IMR-90 (cell line): ENCODE results near the gene AUTS2. TPM values are rescaled to one million over a fixed set of nuclear protein-coding genes. Genes with fewer than 3 reads are reported as not detected.

Source experiments
- ATAC-seq: fragments of 200-7000 bp; cut with Tn5 transposase; 2 replicates; pipeline ENCODE4 v1.9.1; 2020; ENCODE audit warnings: low read depth, mild to moderate bottlenecking, moderate library complexity
- BruUV-seq: library from RNA; stranded (reverse); fragments of 400-500 nt; replicated peaks from 2 replicates; lab custom pipeline; 2021; lab: Mats Ljungman, UMichigan
- CTCF ChIA-PET: fragments of 300-600 bp; formaldehyde crosslinking; extraction: SDS; loops from one replicate; lab custom pipeline; 2021; ENCODE audit warnings: antibody characterized with exemption; lab: Yijun Ruan, JAX
- POLR2A ChIA-PET: fragments of 300-600 bp; sonication (Branson Sonifier 250); formaldehyde crosslinking; loops from one replicate; lab custom pipeline; 2022; ENCODE audit warnings: antibody characterized with exemption; ENCODE audit not compliant: unreplicated experiment; lab: Charles Lee
- DNase-seq: peaks from one replicate; pipeline ENCODE4 v3.0.0; 2013
- H2AFZ ChIP-seq: replicated peaks from 2 replicates; pipeline ENCODE3; 2013; ENCODE audit warnings: low read length, mild to moderate bottlenecking; ENCODE audit not compliant: poor library complexity
- H2AK5ac ChIP-seq: 2 replicates; pipeline ENCODE4 v1.6.1; 2013; ENCODE audit warnings: low read depth, low read length, inconsistent platforms
- H2AK9ac ChIP-seq: replicated peaks from 2 replicates; pipeline ENCODE3; 2013; ENCODE audit warnings: mild to moderate bottlenecking, low read depth, low read length, moderate library complexity; ENCODE audit not compliant: poor library complexity
- H2BK120ac ChIP-seq: 2 replicates; pipeline ENCODE4 v1.6.1; 2013; ENCODE audit warnings: low read depth, low read length, inconsistent platforms
- H2BK15ac ChIP-seq: 3 replicates; pipeline ENCODE4 v1.6.1; 2013; ENCODE audit warnings: low read depth, low read length, inconsistent platforms
- H2BK20ac ChIP-seq: 2 replicates; pipeline ENCODE4 v1.6.1; 2013; ENCODE audit warnings: low read depth, mild to moderate bottlenecking, inconsistent platforms, low read length, moderate library complexity
- H2BK5ac ChIP-seq: 2 replicates; pipeline ENCODE4 v1.6.1; 2013; ENCODE audit warnings: mild to moderate bottlenecking, low read depth, low read length, inconsistent platforms; ENCODE audit not compliant: poor library complexity, severe bottlenecking
- H3K14ac ChIP-seq: replicated peaks from 2 replicates; pipeline ENCODE4 v1.6.1; 2013; ENCODE audit warnings: low read depth, low read length, inconsistent platforms
- H3K18ac ChIP-seq: 2 replicates; pipeline ENCODE4 v1.6.1; 2013; ENCODE audit warnings: low read depth, low read length, control low read depth
- H3K23ac ChIP-seq: 2 replicates; pipeline ENCODE4 v1.6.1; 2013; ENCODE audit warnings: low read depth, low read length, inconsistent platforms
- H3K27ac ChIP-seq: 2 replicates; pipeline ENCODE4 v1.5.1; 2013; ENCODE audit warnings: mild to moderate bottlenecking, control low read depth, low read length; ENCODE audit not compliant: insufficient read depth
- H3K27me3 ChIP-seq: 2 replicates; pipeline ENCODE4 v1.6.1; 2013; ENCODE audit warnings: low read length; ENCODE audit not compliant: control insufficient read depth, insufficient read depth
- H3K36me3 ChIP-seq: 2 replicates; pipeline ENCODE4 v1.6.1; 2013; ENCODE audit warnings: low read length, mixed read lengths; ENCODE audit not compliant: control insufficient read depth, insufficient read depth
- H3K4ac ChIP-seq: 2 replicates; pipeline ENCODE4 v1.6.1; 2013; ENCODE audit warnings: low read depth, low read length, inconsistent platforms
- H3K4me1 ChIP-seq: 2 replicates; pipeline ENCODE4 v1.6.1; 2013; ENCODE audit warnings: low read length, mixed read lengths; ENCODE audit not compliant: control insufficient read depth, insufficient read depth
- H3K4me2 ChIP-seq: 2 replicates; pipeline ENCODE4 v1.6.1; 2013; ENCODE audit warnings: low read depth, mild to moderate bottlenecking, control low read depth, low read length, moderate library complexity
- H3K4me3 ChIP-seq: 2 replicates; pipeline ENCODE4 v1.5.1; 2013; ENCODE audit warnings: low read depth, mild to moderate bottlenecking, control low read depth, low read length, moderate library complexity; ENCODE audit not compliant: insufficient read depth
- H3K56ac ChIP-seq: 2 replicates; pipeline ENCODE4 v1.6.1; 2013; ENCODE audit warnings: low read length, inconsistent platforms; ENCODE audit not compliant: insufficient read depth; ENCODE audit errors: extremely low read depth
- H3K79me1 ChIP-seq, 2 experiments: 2 replicates each; pipeline ENCODE4 v1.6.1; 2013; ENCODE audit warnings: low read length in 2 of 2, inconsistent platforms in 1 of 2, low read depth in 1 of 2
- H3K9ac ChIP-seq: 2 replicates; pipeline ENCODE4 v1.6.1; 2013; ENCODE audit warnings: low read depth, low read length, control low read depth
- H3K9me1 ChIP-seq: 2 replicates; pipeline ENCODE4 v1.6.1; 2013; ENCODE audit warnings: low read length, inconsistent platforms; ENCODE audit not compliant: insufficient read depth
- H3K9me3 ChIP-seq: 2 replicates; pipeline ENCODE4 v1.6.1; 2013; ENCODE audit warnings: low read length; ENCODE audit not compliant: control insufficient read depth, insufficient read depth
- H4K20me1 ChIP-seq: 2 replicates; pipeline ENCODE4 v1.6.1; 2013; ENCODE audit warnings: low read length, inconsistent platforms; ENCODE audit not compliant: insufficient read depth
- H4K5ac ChIP-seq: 2 replicates; pipeline ENCODE4 v1.6.1; 2013; ENCODE audit warnings: mild to moderate bottlenecking, low read depth, low read length, control low read depth
- H4K8ac ChIP-seq, 2 experiments: 2 replicates each; pipeline ENCODE4 v1.6.1; 2013; ENCODE audit warnings: low read depth in 2 of 2, low read length in 2 of 2, control low read depth in 1 of 2, inconsistent platforms in 1 of 2
- H4K91ac ChIP-seq: 2 replicates; pipeline ENCODE4 v1.6.1; 2013; ENCODE audit warnings: low read depth, low read length, inconsistent platforms; ENCODE audit not compliant: insufficient read depth
- BHLHE40 ChIP-seq: fragments of 150-350 bp; IDR thresholded peaks from 2 replicates; pipeline ENCODE4 v1.6.1; 2016; ENCODE audit warnings: mild to moderate bottlenecking, low read depth, low read length
- CEBPB ChIP-seq: IDR thresholded peaks from 2 replicates; pipeline ENCODE4 v1.6.1; 2012; ENCODE audit warnings: low read depth, low read length, improper control_type of control experiment
- CHD1 ChIP-seq: IDR thresholded peaks from 2 replicates; pipeline ENCODE4 v1.6.1; 2012; ENCODE audit warnings: low read depth, low read length, improper control_type of control experiment
- CTCF ChIP-seq: conservative IDR thresholded peaks from 2 replicates; pipeline ENCODE4 v1.5.1; 2012; ENCODE audit warnings: mild to moderate bottlenecking, low read depth, low read length, improper control_type of control experiment
- ELK1 ChIP-seq: fragments of 150-350 bp; IDR thresholded peaks from 2 replicates; pipeline ENCODE4 v1.6.1; 2016; ENCODE audit warnings: low read depth, mild to moderate bottlenecking, low read length, moderate library complexity, borderline replicate concordance
- FOS ChIP-seq: fragments of 150-350 bp; IDR thresholded peaks from 2 replicates; pipeline ENCODE4 v1.6.1; 2016; ENCODE audit warnings: low read depth, low read length
- MAFK ChIP-seq: IDR thresholded peaks from 2 replicates; pipeline ENCODE4 v1.6.1; 2012; ENCODE audit warnings: low read depth, low read length, improper control_type of control experiment
- MAZ ChIP-seq: IDR thresholded peaks from 2 replicates; pipeline ENCODE4 v1.6.1; 2012; ENCODE audit warnings: low read depth, mild to moderate bottlenecking, low read length, improper control_type of control experiment, moderate library complexity, borderline replicate concordance
- MXI1 ChIP-seq: IDR thresholded peaks from 2 replicates; pipeline ENCODE4 v1.6.1; 2012; ENCODE audit warnings: low read depth, mild to moderate bottlenecking, low read length, moderate library complexity, borderline replicate concordance
- NFE2L2 ChIP-seq: fragments of 150-350 bp; IDR thresholded peaks from 2 replicates; pipeline ENCODE4 v1.6.1; 2016; ENCODE audit warnings: low read depth, mild to moderate bottlenecking, low read length
- POLR2A ChIP-seq: IDR thresholded peaks from 2 replicates; pipeline ENCODE4 v1.6.1; 2012; ENCODE audit warnings: mild to moderate bottlenecking, low read depth, low read length
- RAD21 ChIP-seq: IDR thresholded peaks from 2 replicates; pipeline ENCODE4 v1.6.1; 2012; ENCODE audit warnings: low read length, improper control_type of control experiment
- RCOR1 ChIP-seq: IDR thresholded peaks from 2 replicates; pipeline ENCODE4 v1.6.1; 2012; ENCODE audit warnings: mild to moderate bottlenecking, low read length, improper control_type of control experiment; ENCODE audit not compliant: insufficient replicate concordance
- RFX5 ChIP-seq: IDR thresholded peaks from 2 replicates; pipeline ENCODE4 v1.8.0; 2012; ENCODE audit warnings: low read depth, mild to moderate bottlenecking, low read length, moderate library complexity
- SMC3 ChIP-seq: fragments of 150-350 bp; IDR thresholded peaks from 2 replicates; pipeline ENCODE4 v1.6.1; 2016; ENCODE audit warnings: low read depth, mild to moderate bottlenecking, antibody characterized with exemption, low read length, moderate library complexity
- USF2 ChIP-seq: fragments of 150-350 bp; IDR thresholded peaks from 2 replicates; pipeline ENCODE4 v1.6.1; 2017; ENCODE audit warnings: mild to moderate bottlenecking, antibody characterized with exemption, low read length, low read depth
- WGBS, 2 experiments: methylation state at CpG; one replicate each; pipeline versions ENCODE4 v1.1.5 to v1.1.7; 2013; ENCODE audit warnings: missing lambda C conversion rate in 2 of 2; ENCODE audit not compliant: insufficient read length in 1 of 2; ENCODE audit errors: extremely low coverage in 2 of 2; 5-methylcytosine and 5-hydroxymethylcytosine counted together
- dilution Hi-C: fragments of 300-500 bp; cut with HindIII; formaldehyde crosslinking; loops from one replicate; pipeline ENCODE4 v1.14.3; 2018; ENCODE audit warnings: low sequenced_read_pairs; ENCODE audit not compliant: unreplicated experiment
- in situ Hi-C: fragments of 300-500 bp; cut with MboI; formaldehyde crosslinking; loops from 3 replicates; pipeline ENCODE4 v1.14.3; 2019; ENCODE audit warnings: low sequenced_read_pairs, inconsistent platforms, mixed read lengths
- intact Hi-C: fragments of 100-400 bp; cut with micrococcal nuclease; formaldehyde crosslinking; loops from 2 replicates; pipeline ENCODE4 v1.10.0; 2022
- polyA plus RNA-seq, 3 experiments: library from polyadenylated mRNA; depleted of rRNA; stranded (reverse); fragments of >200 nt; gene quantifications; 2 replicates each; pipeline ENCODE4 v1.2.3, GENCODE V29; 2012; ENCODE audit warnings: low replicate concordance in 1 of 3
- total RNA-seq: library from RNA; depleted of rRNA; stranded (reverse); fragments of >200 nt; gene quantifications from 2 replicates; pipeline ENCODE4 v1.2.3, GENCODE V29; 2012

The AUTS2 gene
- total and polyA plus RNA-seq, 2 of the 4 experiments (the other 2 are of a cell fraction): 0.90 to 3.0 TPM

GRCh38 chr7:70406186-70406949, 808.1 kb downstream of the AUTS2 start:
- H3K4me1 ChIP-seq: no peaks in the 10 kb centered on the region
- ChIA-PET CTCF (no interaction called here), POLR2A (no interaction called here)
- H3K27ac ChIP-seq: no peak overlapping the region
- in situ Hi-C loops (no loop called here), dilution Hi-C loops (no loop called here), intact Hi-C loops (no loop called here)
- no peak overlapping the region for H4K5ac ChIP-seq
- H3K9me3 ChIP-seq: no peaks in the 10 kb centered on the region
- no peaks in the 10 kb centered on the region for H3K36me3 ChIP-seq
- H3K18ac ChIP-seq: no peak overlapping the region
- no peak overlapping the region for H2BK5ac ChIP-seq
- no peak overlapping the region for H2AK5ac ChIP-seq
- H3K14ac ChIP-seq: no peak overlapping the region
- no peak overlapping the region for H4K91ac ChIP-seq
- H2BK15ac ChIP-seq: no peak overlapping the region
- no TSS peak for BruUV-seq
- H3K9me1 ChIP-seq: no peaks in the 10 kb centered on the region
- H2AFZ ChIP-seq: no peak overlapping the region
- DNase-seq (no peak), ATAC-seq (no peak)
- H3K23ac ChIP-seq: no peak overlapping the region
- H3K4me2 ChIP-seq: no peak overlapping the region
- no peak overlapping the region for H2AK9ac ChIP-seq
- TF ChIP-seq MAFK (no peak), SMC3 (no peak), RCOR1 (no peak), BHLHE40 (no peak), CHD1 (no peak), NFE2L2 (no peak), CTCF (no peak), POLR2A (no peak), USF2 (no peak), MAZ (no peak), RFX5 (no peak), ELK1 (no peak), FOS (no peak), RAD21 (no peak), CEBPB (no peak), MXI1 (no peak)
- no peak overlapping the region for H3K56ac ChIP-seq
- H3K4me3 ChIP-seq: no peak overlapping the region
- no peaks in the 10 kb centered on the region for H3K79me1 ChIP-seq
- H3K9ac ChIP-seq: no peak overlapping the region
- 14% methylated on average over 1 of the region's 12 CpGs; no CpG with 5 or more reads in 1 of the 2 experiments for WGBS, 2 experiments
- H3K4ac ChIP-seq: no peak overlapping the region
- H4K20me1 ChIP-seq: no peaks in the 10 kb centered on the region
- H2BK20ac ChIP-seq: no peak overlapping the region
- no peaks in the 10 kb centered on the region for H3K27me3 ChIP-seq
- no peak overlapping the region for H4K8ac ChIP-seq
- no peak overlapping the region for H2BK120ac ChIP-seq
